SU-DHL-6 (cell line): ENCODE data around the gene CRYBG1.

Experiments used
- H2AFZ ChIP-seq: fragments of 200-600 bp; sonication (generic); 2 replicates; pipeline ENCODE4 v1.6.1; 2014; ENCODE audit warnings: low read depth, mild to moderate bottlenecking, moderate library complexity, mixed read lengths, antibody characterized with exemption, low read length; ENCODE audit not compliant: severe bottlenecking
- H3F3A ChIP-seq: fragments of 200-600 bp; shearing (Covaris generic); 2 replicates; pipeline ENCODE4 v1.6.0; 2016; ENCODE audit warnings: antibody characterized with exemption, mild to moderate bottlenecking; ENCODE audit not compliant: insufficient read depth
- H3K27ac ChIP-seq: fragments of 200-600 bp; sonication (generic); 2 replicates; pipeline ENCODE4 v1.5.1; 2016; ENCODE audit warnings: low read depth, mild to moderate bottlenecking, low read length, moderate library complexity, mixed read lengths
- H3K27me3 ChIP-seq: fragments of 200-600 bp; sonication (generic), shearing (Covaris generic); 2 replicates; pipeline ENCODE4 v1.6.0; 2014; ENCODE audit warnings: mild to moderate bottlenecking, low read length
- H3K36me3 ChIP-seq: fragments of 200-600 bp; sonication (generic); 2 replicates; pipeline ENCODE4 v1.6.1; 2014; ENCODE audit warnings: mild to moderate bottlenecking, low read length, mixed read lengths
- H3K4me2 ChIP-seq: fragments of 300-600, 200-600 bp; shearing (Covaris generic), sonication (generic); 2 replicates; pipeline ENCODE4 v1.6.0; 2014; ENCODE audit warnings: low read length, low read depth, mild to moderate bottlenecking; ENCODE audit not compliant: poor library complexity, severe bottlenecking
- H3K4me3 ChIP-seq: fragments of 200-600 bp; sonication (generic); 2 replicates; pipeline ENCODE4 v1.5.1; 2014; ENCODE audit warnings: antibody characterized with exemption, low read length, mild to moderate bottlenecking, mixed read lengths; ENCODE audit not compliant: insufficient read depth, poor library complexity, severe bottlenecking
- H3K79me2 ChIP-seq: fragments of 200-600 bp; sonication (generic); 2 replicates; pipeline ENCODE4 v1.6.1; 2014; ENCODE audit warnings: mild to moderate bottlenecking, low read length, moderate library complexity; ENCODE audit not compliant: insufficient read depth
- H3K9ac ChIP-seq: fragments of 200-600 bp; sonication (generic); 2 replicates; pipeline ENCODE4 v1.7.0; 2014; ENCODE audit warnings: mild to moderate bottlenecking, low read length
- H3K9me2 ChIP-seq: fragments of 200-600 bp; sonication (generic); replicated peaks from 2 replicates; pipeline ENCODE4 v1.6.1; 2014; ENCODE audit warnings: low read length; ENCODE audit not compliant: insufficient read depth
- H3K9me3 ChIP-seq: fragments of 200-600 bp; sonication (generic); 2 replicates; pipeline ENCODE4 v1.6.1; 2014; ENCODE audit warnings: low read length, mixed read lengths; ENCODE audit not compliant: insufficient read depth
- H4K20me1 ChIP-seq: fragments of 200-600 bp; sonication (generic); 2 replicates; pipeline ENCODE4 v1.6.1; 2014; ENCODE audit warnings: low read depth, mild to moderate bottlenecking, antibody characterized with exemption, low read length, moderate library complexity, mixed read lengths
- EZH2phosphoT487 ChIP-seq: fragments of 200-600 bp; sonication (generic), shearing (Covaris generic); conservative IDR thresholded peaks from 2 replicates; pipeline ENCODE4 v1.6.1; 2018; ENCODE audit warnings: mild to moderate bottlenecking, antibody characterized with exemption, low read length, moderate library complexity, mixed read lengths
- TF ChIP-seq, protein P1 (sequence below): fragments of 200-600 bp; sonication (generic); IDR thresholded peaks from one replicate; pipeline ENCODE4 v1.5.1; 2017; ENCODE audit warnings: antibody characterized with exemption, mild to moderate bottlenecking, low read length, moderate library complexity; ENCODE audit not compliant: insufficient read depth, poor library complexity, severe bottlenecking

CRYBG1 gene

DNA sequence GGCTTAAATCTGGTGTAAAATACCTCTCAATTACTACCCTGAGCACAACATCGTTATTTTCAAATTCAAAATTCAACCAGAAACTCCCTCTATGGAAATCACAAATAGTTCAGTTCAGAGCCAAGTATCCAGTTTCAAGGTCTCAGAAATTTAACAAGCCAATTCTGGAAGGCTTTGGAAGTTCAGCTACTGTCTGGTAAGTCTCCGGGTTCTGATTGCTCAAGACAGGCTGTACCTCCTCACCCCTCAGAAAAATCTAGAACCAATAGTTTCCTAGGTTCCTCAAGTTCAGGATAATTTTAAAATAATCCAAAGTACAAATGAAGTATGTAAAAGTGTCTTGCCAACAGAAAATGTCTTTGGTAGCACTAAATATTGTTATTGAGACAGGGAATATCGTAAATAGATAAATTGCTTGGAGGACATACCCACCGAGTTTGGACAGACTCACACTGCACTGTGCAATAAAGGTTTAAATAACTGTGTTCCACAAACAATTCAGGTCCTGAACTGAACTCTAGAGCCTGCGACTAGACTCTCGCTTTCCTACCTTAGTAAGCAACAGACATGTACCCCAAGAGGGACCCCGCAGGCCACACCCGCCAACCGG lies 35.7 kb upstream of the CRYBG1 start:
- H3K27ac ChIP-seq = peak overlapping the region; percentile 79
- peaks cover 10% of the 10 kb centered on the region; the same call in 1 of the 2 replicates for H4K20me1 ChIP-seq
- H3K9ac ChIP-seq = peak overlapping the region; percentile 87
- H3K36me3 ChIP-seq = no peaks in the 10 kb centered on the region
- no peak for TF ChIP-seq EZH2phosphoT487
- TF ChIP-seq, protein P1, sequence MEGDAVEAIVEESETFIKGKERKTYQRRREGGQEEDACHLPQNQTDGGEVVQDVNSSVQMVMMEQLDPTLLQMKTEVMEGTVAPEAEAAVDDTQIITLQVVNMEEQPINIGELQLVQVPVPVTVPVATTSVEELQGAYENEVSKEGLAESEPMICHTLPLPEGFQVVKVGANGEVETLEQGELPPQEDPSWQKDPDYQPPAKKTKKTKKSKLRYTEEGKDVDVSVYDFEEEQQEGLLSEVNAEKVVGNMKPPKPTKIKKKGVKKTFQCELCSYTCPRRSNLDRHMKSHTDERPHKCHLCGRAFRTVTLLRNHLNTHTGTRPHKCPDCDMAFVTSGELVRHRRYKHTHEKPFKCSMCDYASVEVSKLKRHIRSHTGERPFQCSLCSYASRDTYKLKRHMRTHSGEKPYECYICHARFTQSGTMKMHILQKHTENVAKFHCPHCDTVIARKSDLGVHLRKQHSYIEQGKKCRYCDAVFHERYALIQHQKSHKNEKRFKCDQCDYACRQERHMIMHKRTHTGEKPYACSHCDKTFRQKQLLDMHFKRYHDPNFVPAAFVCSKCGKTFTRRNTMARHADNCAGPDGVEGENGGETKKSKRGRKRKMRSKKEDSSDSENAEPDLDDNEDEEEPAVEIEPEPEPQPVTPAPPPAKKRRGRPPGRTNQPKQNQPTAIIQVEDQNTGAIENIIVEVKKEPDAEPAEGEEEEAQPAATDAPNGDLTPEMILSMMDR = no peak
- H3K4me3 ChIP-seq = peak overlapping the region; percentile 88
- H3F3A ChIP-seq = no peaks in the 10 kb centered on the region
- H3K27me3 ChIP-seq = no peaks in the 10 kb centered on the region
- H2AFZ ChIP-seq = peak overlapping the region; percentile 86
- H3K9me3 ChIP-seq = no peaks in the 10 kb centered on the region
- H3K4me2 ChIP-seq = peak overlapping the region; percentile 97
- H3K79me2 ChIP-seq = peaks cover 56% of the 10 kb centered on the region
- no peaks in the 10 kb centered on the region for H3K9me2 ChIP-seq

DNA sequence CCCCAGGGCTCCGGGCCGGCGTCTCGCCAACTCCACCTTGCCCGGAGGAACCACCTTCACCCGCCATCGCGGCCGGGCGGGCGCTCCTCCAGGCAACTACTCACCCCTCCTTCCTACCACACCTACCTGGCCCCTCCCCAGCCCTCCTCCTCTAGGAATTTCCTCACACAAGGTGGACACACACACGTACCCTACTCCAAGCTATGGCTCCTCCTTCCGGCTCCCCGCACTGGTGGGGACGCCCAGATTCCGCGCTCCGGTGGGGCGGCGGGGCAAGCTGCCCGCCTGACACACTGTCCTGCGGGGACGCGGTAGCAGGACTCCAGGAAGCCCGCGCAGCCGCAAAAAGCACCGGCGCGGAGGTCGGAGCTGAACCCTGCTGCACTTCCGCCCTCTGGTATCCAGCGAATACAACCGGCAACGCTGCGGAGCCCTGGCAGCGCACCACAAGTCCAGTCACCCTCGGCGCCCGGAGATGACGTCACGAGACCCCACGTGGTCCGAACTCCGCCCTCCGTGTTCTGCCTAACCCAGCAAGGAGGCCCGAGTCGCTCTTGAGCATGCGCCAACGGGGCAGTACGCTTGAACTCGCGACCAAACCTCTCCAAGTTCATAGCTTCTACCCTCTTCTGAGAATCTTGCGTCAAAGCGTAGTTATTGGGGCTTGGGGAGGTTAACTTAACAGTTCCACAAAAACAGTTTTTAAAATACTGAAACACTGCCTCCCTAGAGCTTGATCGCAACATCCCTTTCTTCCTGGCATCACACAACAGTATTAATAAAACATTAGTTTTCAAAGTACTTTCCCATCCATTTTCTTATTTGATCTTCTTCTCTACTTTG lies 35.0 kb upstream of the CRYBG1 start, which contains the start of gene ATG5:
Gene ATG5, minus strand, starts transcription at position 425 of the 843 bp plus-strand sequence. CDS start 9,552 bp downstream, outside the sequence.
- Histone ChIP-seq H3K9me3 (no peaks in the 10 kb centered on the region), H3F3A (no peaks in the 10 kb centered on the region), H3K4me2 (peak within 1 kb of the TSS; percentile 98), H3K9me2 (no peaks in the 10 kb centered on the region), H3K27me3 (no peaks in the 10 kb centered on the region), H3K79me2 (peaks cover 49% of the 10 kb centered on the region), H3K9ac (peak within 1 kb of the TSS; percentile 87), H3K4me3 (peak within 1 kb of the TSS; percentile 88), H2AFZ (peak within 1 kb of the TSS; percentile 98), H4K20me1 (peaks cover 10% of the 10 kb centered on the region; the same call in 1 of the 2 replicates), H3K27ac (peak within 1 kb of the TSS; percentile 79), H3K36me3 (no peaks in the 10 kb centered on the region)
- TF ChIP-seq, protein P1 = no peak
- TF ChIP-seq EZH2phosphoT487 = no peak

DNA sequence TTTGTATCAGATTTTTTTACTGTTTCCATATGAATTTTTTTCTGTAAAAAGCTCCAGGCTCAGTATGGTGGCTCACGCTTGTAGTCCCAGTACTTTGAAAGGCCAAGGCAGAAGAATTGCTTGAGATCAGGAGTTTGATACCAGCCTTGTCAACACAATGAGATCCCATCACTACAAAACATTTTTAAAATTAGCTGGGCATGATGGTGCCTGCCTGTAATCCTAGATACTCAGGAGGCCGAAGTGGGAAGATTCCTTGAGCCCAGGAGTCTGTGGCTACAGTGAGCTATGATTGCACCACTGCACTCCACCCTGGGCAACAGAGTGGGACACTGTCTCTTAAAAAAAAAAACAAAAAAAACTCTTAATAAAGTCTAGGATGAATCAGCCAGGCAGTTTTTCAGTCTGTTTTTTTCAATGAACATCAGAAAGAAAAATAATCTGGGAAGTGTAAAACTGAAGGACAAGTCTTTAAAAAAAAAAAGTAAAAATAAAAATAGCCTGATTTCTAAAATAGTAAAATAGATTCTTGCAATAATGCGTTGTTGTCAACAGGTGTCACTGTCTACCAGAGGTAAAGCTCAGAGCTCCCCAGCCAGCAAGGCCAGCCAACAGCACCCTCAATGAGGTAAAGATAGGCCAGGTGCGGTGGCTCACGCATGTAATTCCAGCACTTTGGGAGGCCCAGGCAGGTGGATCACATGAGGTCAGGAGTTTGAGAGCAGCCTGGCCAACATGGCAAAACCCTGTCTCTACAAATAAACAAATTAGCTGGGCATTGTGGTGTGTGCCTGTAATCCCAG lies 25.7 kb upstream of the CRYBG1 start:
- Histone ChIP-seq H3K36me3 (no peaks in the 10 kb centered on the region), H3K4me2 (no peak overlapping the region), H2AFZ (no peak overlapping the region), H3K27me3 (no peaks in the 10 kb centered on the region), H3K27ac (no peak overlapping the region), H3K9me3 (no peaks in the 10 kb centered on the region), H3K4me3 (no peak overlapping the region), H3K9ac (no peak overlapping the region), H3K79me2 (no peaks in the 10 kb centered on the region), H3K9me2 (no peaks in the 10 kb centered on the region), H4K20me1 (no peaks in the 10 kb centered on the region), H3F3A (no peaks in the 10 kb centered on the region)
- TF ChIP-seq EZH2phosphoT487 = no peak
- TF ChIP-seq, protein P1 = peak; percentile 68
